ENCODE measurements around the gene ARMH2.

Gene ARMH2

DNA sequence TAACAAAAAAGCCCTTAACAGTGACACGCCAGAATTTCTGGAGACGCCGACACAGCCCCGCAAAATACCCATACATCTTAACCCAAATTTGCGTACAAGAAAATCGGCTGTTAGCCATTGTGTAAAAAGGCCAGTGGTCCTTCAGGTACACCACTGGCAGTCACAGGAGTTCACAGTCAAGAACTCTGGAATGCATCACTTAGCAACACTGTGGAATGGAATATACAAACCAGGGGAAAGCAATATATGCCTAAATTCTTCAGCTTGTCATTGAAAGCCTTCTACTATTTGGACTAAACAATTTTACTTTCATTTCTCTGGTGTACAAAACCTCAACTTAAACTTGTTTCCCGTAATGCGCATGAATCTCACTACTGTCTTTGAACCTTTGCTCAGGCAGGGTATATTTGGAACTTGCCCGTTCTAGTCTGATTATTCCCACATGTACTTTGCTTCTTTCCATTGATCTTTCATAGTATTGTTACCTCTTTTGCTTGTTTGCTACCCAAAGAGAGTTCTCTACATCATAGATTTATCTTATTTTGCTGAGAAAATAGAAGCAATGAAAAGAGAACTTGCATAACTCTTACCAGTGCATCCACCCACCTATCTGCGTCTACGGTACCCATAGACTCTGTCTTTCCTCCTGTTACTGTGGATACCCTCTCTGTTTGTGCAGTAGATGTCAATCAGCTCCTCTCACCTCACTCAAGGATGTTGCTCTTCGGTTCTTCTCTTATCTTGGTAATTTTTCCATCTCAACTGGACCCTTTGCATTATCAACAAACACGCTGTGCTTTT, at the start of gene ARMH2:
Gene ARMH2, minus strand, starts transcription at position 178 of the 801 bp plus-strand sequence. Its CDS starts 60 bp downstream, at position 118.
- no peaks in the 10 kb centered on the region for H3K9me3 ChIP-seq (ENCODE audit: control insufficient read depth in 2 of 2, low read length in 2 of 2)
- H3K36me3 ChIP-seq (ENCODE audit: control insufficient read depth in 2 of 2, insufficient read depth in 2 of 2, low read length in 2 of 2), result no peaks in the 10 kb centered on the region
- no peak within 1 kb of the TSS for H3K9ac ChIP-seq (ENCODE audit: low read length in 2 of 2)
- H3K27ac ChIP-seq (ENCODE audit: low read length), result no peak within 1 kb of the TSS
- no peaks in the 10 kb centered on the region for H3K27me3 ChIP-seq (ENCODE audit: control insufficient read depth in 1 of 2, insufficient read depth in 2 of 2, low read length in 2 of 2)
- no peak within 1 kb of the TSS for H3K4me3 ChIP-seq (ENCODE audit: low read length in 2 of 2)
- no peaks in the 10 kb centered on the region for H3K4me1 ChIP-seq (ENCODE audit: control insufficient read depth, insufficient read depth, low read length)

DNA sequence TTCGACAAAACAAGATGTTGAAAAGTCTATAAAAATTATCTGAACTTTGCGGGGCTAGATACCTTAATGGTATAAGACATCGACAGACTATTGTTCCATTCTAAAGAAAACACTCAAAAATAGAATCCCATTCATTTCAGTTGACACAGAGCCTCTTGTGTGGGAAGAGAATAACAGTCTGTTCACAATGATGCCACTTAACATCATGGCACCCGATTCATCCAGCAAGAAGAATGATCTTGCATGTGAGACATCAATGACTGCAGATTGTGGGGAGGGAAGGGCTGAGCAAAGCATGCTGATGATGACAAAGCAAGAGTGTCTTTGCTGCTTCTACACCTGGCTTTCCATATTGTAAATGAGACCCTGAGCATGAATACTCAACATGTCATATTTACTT, 49.7 kb upstream of the ARMH2 start:
- no peaks in the 10 kb centered on the region for H3K27me3 ChIP-seq (ENCODE audit: control insufficient read depth in 1 of 2, insufficient read depth in 2 of 2, low read length in 2 of 2)
- H3K4me3 ChIP-seq (ENCODE audit: low read length in 2 of 2), result no peak overlapping the region
- H3K9me3 ChIP-seq (ENCODE audit: control insufficient read depth in 2 of 2, low read length in 2 of 2), result no peaks in the 10 kb centered on the region
- no peak overlapping the region for H3K27ac ChIP-seq (ENCODE audit: low read length)
- H3K4me1 ChIP-seq (ENCODE audit: control insufficient read depth, insufficient read depth, low read length), result no peaks in the 10 kb centered on the region
- no peak overlapping the region for H3K9ac ChIP-seq (ENCODE audit: low read length in 2 of 2)
- H3K36me3 ChIP-seq (ENCODE audit: control insufficient read depth in 2 of 2, insufficient read depth in 2 of 2, low read length in 2 of 2), result no peaks in the 10 kb centered on the region

DNA sequence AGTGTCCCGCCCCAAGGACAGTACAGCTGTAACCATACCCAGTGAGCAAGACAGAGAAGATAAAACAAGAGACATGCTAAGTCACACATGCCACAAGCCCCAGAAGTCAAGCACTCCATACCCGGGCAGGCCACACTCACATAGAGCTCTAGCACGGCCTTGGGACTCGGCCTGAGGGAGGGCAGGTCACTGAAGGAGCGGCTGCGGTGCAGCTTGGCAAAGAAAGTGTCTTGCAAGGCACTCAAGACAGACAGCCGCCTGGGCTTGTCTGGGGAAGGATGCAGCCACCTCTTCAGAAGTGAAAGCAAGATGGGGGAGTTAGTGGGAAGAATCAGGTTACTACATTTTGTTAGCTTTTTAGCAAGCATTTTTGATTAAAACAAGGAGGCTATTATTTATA, 48.7 kb upstream of the ARMH2 start:
- H3K27me3 ChIP-seq (ENCODE audit: control insufficient read depth in 1 of 2, insufficient read depth in 2 of 2, low read length in 2 of 2), result no peaks in the 10 kb centered on the region
- H3K9me3 ChIP-seq (ENCODE audit: control insufficient read depth in 2 of 2, low read length in 2 of 2), result no peaks in the 10 kb centered on the region
- H3K9ac ChIP-seq (ENCODE audit: low read length in 2 of 2), result no peak overlapping the region
- H3K4me1 ChIP-seq (ENCODE audit: control insufficient read depth, insufficient read depth, low read length), result no peaks in the 10 kb centered on the region
- no peak overlapping the region for H3K4me3 ChIP-seq (ENCODE audit: low read length in 2 of 2)
- no peaks in the 10 kb centered on the region for H3K36me3 ChIP-seq (ENCODE audit: control insufficient read depth in 2 of 2, insufficient read depth in 2 of 2, low read length in 2 of 2)
- no peak overlapping the region for H3K27ac ChIP-seq (ENCODE audit: low read length)

DNA sequence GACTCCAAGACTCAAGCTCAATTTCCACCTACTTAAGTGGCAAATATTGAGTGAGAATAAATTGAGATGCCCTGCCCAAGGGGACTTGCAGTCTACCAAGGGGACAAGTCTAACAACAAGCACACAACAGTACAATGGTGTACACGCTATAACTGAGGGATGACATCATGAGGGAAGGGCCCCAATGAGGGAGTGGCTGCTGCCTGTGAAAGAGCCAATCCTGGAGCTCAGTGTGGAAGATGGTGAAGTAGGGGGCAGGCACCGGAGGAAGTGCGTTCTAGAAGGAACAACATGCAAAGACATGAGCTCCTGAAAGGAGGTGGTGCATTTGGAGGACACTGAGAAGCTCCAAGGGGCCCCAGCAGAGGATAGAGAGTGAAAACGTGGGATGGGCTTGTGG, 46.9 kb upstream of the ARMH2 start:
- Histone ChIP-seq H3K4me1 (ENCODE audit: control insufficient read depth, insufficient read depth, low read length) (no peaks in the 10 kb centered on the region), H3K27me3 (ENCODE audit: control insufficient read depth in 1 of 2, insufficient read depth in 2 of 2, low read length in 2 of 2) (no peaks in the 10 kb centered on the region), H3K9ac (ENCODE audit: low read length in 2 of 2) (no peak overlapping the region), H3K9me3 (ENCODE audit: control insufficient read depth in 2 of 2, low read length in 2 of 2) (no peaks in the 10 kb centered on the region), H3K4me3 (ENCODE audit: low read length in 2 of 2) (no peak overlapping the region), H3K36me3 (ENCODE audit: control insufficient read depth in 2 of 2, insufficient read depth in 2 of 2, low read length in 2 of 2) (no peaks in the 10 kb centered on the region), H3K27ac (ENCODE audit: low read length) (no peak overlapping the region)

DNA sequence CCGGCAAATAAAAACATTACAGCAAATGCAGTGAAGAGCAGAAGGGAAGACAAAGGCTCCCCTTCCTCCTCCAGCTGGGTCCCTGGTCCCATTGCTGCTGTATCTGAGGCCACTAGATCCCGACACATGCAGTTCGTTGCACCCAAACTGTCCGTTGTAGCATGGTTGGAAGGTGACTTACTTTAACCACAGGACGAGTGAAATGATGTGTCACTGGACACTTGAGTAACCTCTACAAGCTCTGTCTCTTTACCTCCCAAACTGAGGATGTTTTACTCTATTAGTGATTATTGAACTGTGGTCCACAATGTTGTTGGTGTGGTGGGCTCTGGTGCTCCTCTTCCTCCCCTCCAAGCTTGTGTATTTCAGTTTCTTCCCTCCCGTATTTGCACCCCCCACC, 46.2 kb upstream of the ARMH2 start:
- Histone ChIP-seq H3K27me3 (ENCODE audit: control insufficient read depth in 1 of 2, insufficient read depth in 2 of 2, low read length in 2 of 2) (no peaks in the 10 kb centered on the region), H3K27ac (ENCODE audit: low read length) (no peak overlapping the region), H3K4me3 (ENCODE audit: low read length in 2 of 2) (no peak overlapping the region), H3K9ac (ENCODE audit: low read length in 2 of 2) (no peak overlapping the region), H3K36me3 (ENCODE audit: control insufficient read depth in 2 of 2, insufficient read depth in 2 of 2, low read length in 2 of 2) (no peaks in the 10 kb centered on the region), H3K9me3 (ENCODE audit: control insufficient read depth in 2 of 2, low read length in 2 of 2) (no peaks in the 10 kb centered on the region), H3K4me1 (ENCODE audit: control insufficient read depth, insufficient read depth, low read length) (no peaks in the 10 kb centered on the region)

DNA sequence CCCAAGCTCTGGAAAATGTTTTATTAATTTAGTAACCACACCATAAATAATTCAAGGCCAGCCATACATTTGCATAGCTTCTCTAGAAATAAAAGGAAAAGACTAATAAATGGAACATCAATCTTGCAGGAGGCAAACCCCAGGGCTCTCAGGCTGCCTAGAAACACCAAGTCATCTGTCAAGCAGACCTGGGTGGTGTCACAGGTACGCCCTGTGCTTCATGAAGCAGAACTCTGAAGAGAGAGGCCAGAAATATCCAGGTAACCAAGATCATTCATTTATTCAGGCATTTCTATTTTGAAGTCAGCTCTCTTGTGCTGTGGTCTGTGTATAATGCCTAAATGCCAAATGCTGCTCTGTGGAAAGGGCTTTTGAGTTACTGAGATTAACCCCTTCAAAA, 45.3 kb upstream of the ARMH2 start:
- no peak overlapping the region for H3K9ac ChIP-seq (ENCODE audit: low read length in 2 of 2)
- H3K4me1 ChIP-seq (ENCODE audit: control insufficient read depth, insufficient read depth, low read length), result no peaks in the 10 kb centered on the region
- H3K36me3 ChIP-seq (ENCODE audit: control insufficient read depth in 2 of 2, insufficient read depth in 2 of 2, low read length in 2 of 2), result no peaks in the 10 kb centered on the region
- no peak overlapping the region for H3K27ac ChIP-seq (ENCODE audit: low read length)
- no peak overlapping the region for H3K4me3 ChIP-seq (ENCODE audit: low read length in 2 of 2)
- no peaks in the 10 kb centered on the region for H3K27me3 ChIP-seq (ENCODE audit: control insufficient read depth in 1 of 2, insufficient read depth in 2 of 2, low read length in 2 of 2)
- H3K9me3 ChIP-seq (ENCODE audit: control insufficient read depth in 2 of 2, low read length in 2 of 2), result no peaks in the 10 kb centered on the region

DNA sequence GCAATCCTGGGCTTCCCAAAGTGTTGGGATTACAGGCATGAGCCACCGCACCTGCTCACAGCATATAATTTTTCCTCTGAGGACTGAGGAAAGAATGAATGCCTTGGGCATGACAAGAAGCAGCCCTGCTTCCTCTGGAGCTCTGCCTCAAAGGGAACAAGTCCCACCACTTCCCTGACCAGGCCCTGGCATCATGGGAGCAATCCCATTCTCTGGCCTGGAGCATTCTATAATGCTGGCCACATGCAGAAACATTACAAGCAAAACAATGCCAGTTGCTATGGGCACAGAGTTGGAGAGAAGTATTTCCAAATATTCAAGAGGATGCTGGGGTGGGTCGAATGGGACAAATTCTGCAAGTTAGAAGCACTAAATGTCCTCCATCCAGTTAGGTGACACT, 41.5 kb upstream of the ARMH2 start:
- no peaks in the 10 kb centered on the region for H3K27me3 ChIP-seq (ENCODE audit: control insufficient read depth in 1 of 2, insufficient read depth in 2 of 2, low read length in 2 of 2)
- H3K36me3 ChIP-seq (ENCODE audit: control insufficient read depth in 2 of 2, insufficient read depth in 2 of 2, low read length in 2 of 2), result no peaks in the 10 kb centered on the region

DNA sequence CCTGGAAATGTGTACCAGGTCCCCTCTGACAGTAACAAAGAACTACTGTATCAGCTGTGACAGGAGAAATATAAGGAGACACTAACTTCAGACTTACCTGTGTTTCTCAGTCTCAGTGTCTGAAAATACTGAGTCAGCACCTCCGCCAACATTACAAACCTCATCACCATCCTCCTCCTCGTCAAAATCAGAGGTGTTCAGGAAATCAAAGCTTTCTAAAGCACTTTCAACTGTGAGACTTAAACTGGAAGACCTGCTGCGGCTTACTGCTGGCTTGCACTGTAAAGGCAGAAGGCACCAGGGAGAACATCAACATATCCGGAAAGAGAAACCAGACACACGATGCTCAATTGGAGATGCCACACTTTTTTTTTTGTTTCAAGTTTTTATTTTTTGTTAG, 40.3 kb upstream of the ARMH2 start:
- no peaks in the 10 kb centered on the region for H3K9me3 ChIP-seq (ENCODE audit: control insufficient read depth in 2 of 2, low read length in 2 of 2)
- H3K4me1 ChIP-seq (ENCODE audit: control insufficient read depth, insufficient read depth, low read length), result no peaks in the 10 kb centered on the region
- H3K4me3 ChIP-seq (ENCODE audit: low read length in 2 of 2), result no peak overlapping the region
- no peak overlapping the region for H3K9ac ChIP-seq (ENCODE audit: low read length in 2 of 2)
- H3K27me3 ChIP-seq (ENCODE audit: control insufficient read depth in 1 of 2, insufficient read depth in 2 of 2, low read length in 2 of 2), result no peaks in the 10 kb centered on the region
- no peak overlapping the region for H3K27ac ChIP-seq (ENCODE audit: low read length)
- no peaks in the 10 kb centered on the region for H3K36me3 ChIP-seq (ENCODE audit: control insufficient read depth in 2 of 2, insufficient read depth in 2 of 2, low read length in 2 of 2)

More for the DNA sequence above, 41.5 kb upstream of the ARMH2 start:
- Histone ChIP-seq H3K27ac (ENCODE audit: low read length) (no peak overlapping the region), H3K4me3 (ENCODE audit: low read length in 2 of 2) (no peak overlapping the region), H3K4me1 (ENCODE audit: control insufficient read depth, insufficient read depth, low read length) (no peaks in the 10 kb centered on the region), H3K9me3 (ENCODE audit: control insufficient read depth in 2 of 2, low read length in 2 of 2) (no peaks in the 10 kb centered on the region), H3K9ac (ENCODE audit: low read length in 2 of 2) (no peak overlapping the region)

DNA sequence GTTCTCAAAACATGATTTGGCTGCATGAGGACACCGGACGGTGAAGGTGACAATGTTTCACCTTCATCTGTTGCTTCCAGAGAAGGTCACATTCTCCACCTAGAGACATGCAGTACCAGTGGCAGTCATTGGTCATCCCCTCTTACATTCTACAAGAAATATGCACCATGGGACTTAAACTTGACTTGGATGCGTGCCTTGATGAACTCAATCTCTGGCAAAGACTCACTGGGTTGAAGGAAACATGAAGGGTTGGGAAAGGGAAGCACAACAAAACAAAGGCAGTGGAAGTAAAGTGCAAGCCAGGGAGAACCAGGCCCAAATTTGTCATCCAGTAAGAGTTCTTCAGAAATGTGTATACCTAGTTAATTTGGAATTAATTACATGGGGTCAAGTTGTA, 39.4 kb upstream of the ARMH2 start:
- Histone ChIP-seq H3K9ac (ENCODE audit: low read length in 2 of 2) (no peak overlapping the region), H3K9me3 (ENCODE audit: control insufficient read depth in 2 of 2, low read length in 2 of 2) (no peaks in the 10 kb centered on the region), H3K27me3 (ENCODE audit: control insufficient read depth in 1 of 2, insufficient read depth in 2 of 2, low read length in 2 of 2) (no peaks in the 10 kb centered on the region), H3K27ac (ENCODE audit: low read length) (no peak overlapping the region), H3K4me3 (ENCODE audit: low read length in 2 of 2) (no peak overlapping the region), H3K36me3 (ENCODE audit: control insufficient read depth in 2 of 2, insufficient read depth in 2 of 2, low read length in 2 of 2) (no peaks in the 10 kb centered on the region), H3K4me1 (ENCODE audit: control insufficient read depth, insufficient read depth, low read length) (no peaks in the 10 kb centered on the region)

DNA sequence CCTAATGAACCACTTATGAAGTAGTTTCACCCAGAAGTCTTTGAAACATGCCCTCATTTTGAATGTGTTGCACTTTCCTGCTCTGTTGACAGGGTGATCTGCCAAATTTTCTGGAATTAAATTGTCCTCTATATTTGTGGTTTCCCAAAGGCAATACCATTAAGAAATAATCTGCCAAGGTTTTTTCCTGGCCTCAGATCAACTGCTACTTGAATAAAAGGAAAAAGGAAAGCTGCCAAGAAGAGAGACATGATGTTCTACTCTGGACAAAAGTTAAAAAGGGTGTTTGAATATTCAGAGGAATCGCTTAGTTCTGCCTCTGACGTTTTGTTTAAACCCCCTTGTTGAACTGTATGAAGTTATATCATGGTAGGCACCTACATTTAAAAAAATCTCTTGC, 37.4 kb upstream of the ARMH2 start:
- H3K9ac ChIP-seq (ENCODE audit: low read length in 2 of 2), result no peak overlapping the region
- no peaks in the 10 kb centered on the region for H3K27me3 ChIP-seq (ENCODE audit: control insufficient read depth in 1 of 2, insufficient read depth in 2 of 2, low read length in 2 of 2)
- H3K36me3 ChIP-seq (ENCODE audit: control insufficient read depth in 2 of 2, insufficient read depth in 2 of 2, low read length in 2 of 2), result no peaks in the 10 kb centered on the region
- no peaks in the 10 kb centered on the region for H3K4me1 ChIP-seq (ENCODE audit: control insufficient read depth, insufficient read depth, low read length)
- no peak overlapping the region for H3K4me3 ChIP-seq (ENCODE audit: low read length in 2 of 2)
- H3K9me3 ChIP-seq (ENCODE audit: control insufficient read depth in 2 of 2, low read length in 2 of 2), result no peaks in the 10 kb centered on the region
- H3K27ac ChIP-seq (ENCODE audit: low read length), result no peak overlapping the region

DNA sequence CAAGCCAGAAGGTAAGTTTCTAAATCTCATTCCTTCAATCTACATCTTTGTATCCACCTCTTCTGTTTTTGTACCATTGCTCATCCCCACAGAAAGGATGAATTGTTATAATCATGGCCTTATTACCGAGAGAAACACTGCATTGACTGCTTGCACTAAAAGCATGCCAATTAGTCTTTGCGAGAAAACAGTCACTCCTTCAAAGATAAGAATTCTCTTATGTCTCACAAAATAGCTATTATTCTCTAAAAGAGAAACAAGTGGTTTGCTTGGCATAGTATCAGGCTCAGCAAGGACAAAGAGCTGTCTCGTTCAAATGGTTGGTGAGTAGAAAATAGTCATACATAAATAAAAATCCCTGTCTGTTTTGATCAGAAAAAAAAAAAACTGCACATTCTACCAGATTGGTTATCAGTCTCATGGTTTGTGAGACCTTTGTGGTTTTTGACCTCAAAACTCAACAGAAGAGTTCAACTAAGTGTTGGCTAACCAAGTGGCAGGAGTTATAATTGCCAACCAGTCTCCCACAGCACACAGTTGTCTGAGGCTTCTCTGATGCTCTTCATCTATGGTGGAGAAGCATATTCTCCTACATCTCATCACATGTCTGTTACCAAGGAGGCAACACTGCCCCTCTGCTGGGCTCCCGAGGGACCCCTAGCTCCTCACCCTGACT, 35.1 kb upstream of the ARMH2 start:
- no peak overlapping the region for H3K4me3 ChIP-seq (ENCODE audit: low read length in 2 of 2)
- H3K9me3 ChIP-seq (ENCODE audit: control insufficient read depth in 2 of 2, low read length in 2 of 2), result no peaks in the 10 kb centered on the region
- no peaks in the 10 kb centered on the region for H3K4me1 ChIP-seq (ENCODE audit: control insufficient read depth, insufficient read depth, low read length)
- no peak overlapping the region for H3K27ac ChIP-seq (ENCODE audit: low read length)
- H3K36me3 ChIP-seq (ENCODE audit: control insufficient read depth in 2 of 2, insufficient read depth in 2 of 2, low read length in 2 of 2), result no peaks in the 10 kb centered on the region
- H3K9ac ChIP-seq (ENCODE audit: low read length in 2 of 2), result no peak overlapping the region
- no peaks in the 10 kb centered on the region for H3K27me3 ChIP-seq (ENCODE audit: control insufficient read depth in 1 of 2, insufficient read depth in 2 of 2, low read length in 2 of 2)

All from stomach smooth muscle (tissue), 2 donors.